SU-DHL-6 (cell line): ENCODE results near the gene EFHC2.

Experiments
- CTCF ChIP-seq: fragments of 200-600 bp; sonication (generic); IDR thresholded peaks from one replicate; pipeline ENCODE4 v1.5.1; 2017; ENCODE audit warnings: antibody characterized with exemption, mild to moderate bottlenecking, low read length, moderate library complexity; ENCODE audit not compliant: insufficient read depth, poor library complexity, severe bottlenecking
- EZH2phosphoT487 ChIP-seq: fragments of 200-600 bp; sonication (generic), shearing (Covaris generic); conservative IDR thresholded peaks from 2 replicates; pipeline ENCODE4 v1.6.1; 2018; ENCODE audit warnings: mild to moderate bottlenecking, antibody characterized with exemption, low read length, moderate library complexity, mixed read lengths

GRCh38 chrX:44234541-44234940 lies 108.9 kb downstream of the EFHC2 start:
- TF ChIP-seq CTCF, result no peak
- TF ChIP-seq EZH2phosphoT487, result no peak
